ENCODE results near the gene PRKCE.

The PRKCE gene

GRCh38 chr2:46120792-46121555, 469.5 kb downstream of the PRKCE start:
- Histone ChIP-seq H3K27ac (ENCODE audit: low read length, poor library complexity, severe bottlenecking) (no peak overlapping the region), H4K91ac (ENCODE audit: low read length) (peak overlapping the region; percentile 39), H3K14ac (ENCODE audit: low read length in 2 of 2) (peak overlapping the region in 1 of 2 experiments; percentile 3), H4K8ac (ENCODE audit: low read length) (no peak overlapping the region), H2AFZ (ENCODE audit: low read depth, low read length) (no peak overlapping the region), H3K4me3 (ENCODE audit: insufficient read depth in 1 of 2, low read depth in 1 of 2, low read length in 2 of 2) (no peak overlapping the region), H3K27me3 (ENCODE audit: control insufficient read depth in 1 of 2, insufficient read depth in 1 of 2, low read length in 2 of 2) (no peaks in the 10 kb centered on the region), H3K4me2 (ENCODE audit: low read length, poor library complexity, severe bottlenecking) (no peak overlapping the region), H2BK120ac (ENCODE audit: low read depth, low read length) (no peak overlapping the region), H3K9ac (ENCODE audit: low read length) (no peak overlapping the region), H2AK5ac (ENCODE audit: low read length, severe bottlenecking) (peak overlapping the region; percentile 54), H3K4ac (ENCODE audit: low read depth in 1 of 2, low read length in 2 of 2) (no peak overlapping the region), H3K79me1 (replicated peaks; ENCODE audit: low read length, poor library complexity, severe bottlenecking) (peaks cover 6% of the 10 kb centered on the region), H3K4me1 (ENCODE audit: control insufficient read depth, insufficient read depth, low read depth, low read length) (peaks cover 4% of the 10 kb centered on the region), H2BK12ac (ENCODE audit: low read length in 2 of 2) (peak overlapping the region in 1 of 2 experiments; percentile 18), H2BK5ac (ENCODE audit: low read depth, low read length, poor library complexity, severe bottlenecking) (no peak overlapping the region), H3K23ac (ENCODE audit: low read length in 2 of 2) (peak overlapping the region in 1 of 2 experiments; percentile 79), H3K9me3 (ENCODE audit: control insufficient read depth, low read length) (no peaks in the 10 kb centered on the region), H3K36me3 (ENCODE audit: control insufficient read depth in 1 of 2, insufficient read depth in 2 of 2, low read depth in 1 of 2, low read length in 2 of 2) (no peaks in the 10 kb centered on the region), H2BK15ac (ENCODE audit: low read depth, poor library complexity, severe bottlenecking) (no peak overlapping the region), H3K18ac (ENCODE audit: low read depth in 1 of 2, low read length in 2 of 2) (peak overlapping the region in 1 of 2 experiments; percentile 30)
- no peak for DNase-seq
- 65% methylated on average over 5 of the region's 5 CpGs for WGBS

DNA sequence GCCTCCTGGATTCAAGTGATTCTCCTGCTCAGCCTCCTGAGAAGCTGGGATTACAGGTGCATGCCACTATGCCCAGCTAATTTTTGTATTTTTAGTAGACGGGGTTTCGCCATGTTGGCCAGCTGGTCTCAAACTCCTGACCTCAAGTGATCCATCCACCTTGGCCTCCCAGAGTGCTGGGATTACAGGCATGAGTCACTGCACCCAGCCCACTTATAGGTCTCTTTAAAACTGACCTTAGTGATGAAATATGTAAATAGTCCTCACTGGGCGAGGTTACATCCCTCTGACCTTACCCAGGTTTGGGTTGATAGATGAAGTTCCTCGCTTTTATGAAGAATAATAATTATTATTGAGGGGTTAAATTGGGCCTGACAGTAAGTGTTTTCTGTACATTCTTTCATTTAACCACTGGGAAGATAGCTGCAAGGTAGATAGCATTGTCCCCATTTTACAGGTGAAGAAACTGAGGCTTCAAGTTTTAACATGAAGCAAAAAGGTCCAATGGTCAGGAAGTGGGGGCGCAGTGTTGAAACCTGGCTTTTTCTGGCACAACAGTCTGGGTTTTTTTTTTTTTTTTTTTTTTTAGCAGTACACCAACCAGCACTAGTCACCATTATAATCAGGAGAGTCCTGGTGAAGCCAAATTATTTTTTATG, 471.0 kb downstream of the PRKCE start:
- H3K36me3 ChIP-seq (ENCODE audit: control insufficient read depth in 1 of 2, insufficient read depth in 2 of 2, low read depth in 1 of 2, low read length in 2 of 2), result peaks cover 0 to 5% of the 10 kb centered on the region in 2 experiments
- H2BK5ac ChIP-seq (ENCODE audit: low read depth, low read length, poor library complexity, severe bottlenecking), result no peak overlapping the region
- H3K4me2 ChIP-seq (ENCODE audit: low read length, poor library complexity, severe bottlenecking), result no peak overlapping the region
- no peak overlapping the region for H2BK15ac ChIP-seq (ENCODE audit: low read depth, poor library complexity, severe bottlenecking)
- no peak overlapping the region for H4K91ac ChIP-seq (ENCODE audit: low read length)
- H2BK120ac ChIP-seq (ENCODE audit: low read depth, low read length), result no peak overlapping the region
- H3K4me1 ChIP-seq (ENCODE audit: control insufficient read depth, insufficient read depth, low read depth, low read length), result peaks cover 2% of the 10 kb centered on the region
- no peak overlapping the region for H3K27ac ChIP-seq (ENCODE audit: low read length, poor library complexity, severe bottlenecking)
- peak; percentile 50 for DNase-seq
- no peak overlapping the region for H3K4ac ChIP-seq (ENCODE audit: low read depth in 1 of 2, low read length in 2 of 2)
- no peak overlapping the region for H2AFZ ChIP-seq (ENCODE audit: low read depth, low read length)
- H3K79me1 ChIP-seq (replicated peaks; ENCODE audit: low read length, poor library complexity, severe bottlenecking), result peaks cover 6% of the 10 kb centered on the region
- H3K27me3 ChIP-seq (ENCODE audit: control insufficient read depth in 1 of 2, insufficient read depth in 1 of 2, low read length in 2 of 2), result no peaks in the 10 kb centered on the region
- H3K9me3 ChIP-seq (ENCODE audit: control insufficient read depth, low read length), result no peaks in the 10 kb centered on the region
- no peak overlapping the region for H3K18ac ChIP-seq (ENCODE audit: low read depth in 1 of 2, low read length in 2 of 2)
- no peak overlapping the region for H3K14ac ChIP-seq (ENCODE audit: low read length in 2 of 2)
- H2AK5ac ChIP-seq (ENCODE audit: low read length, severe bottlenecking), result no peak overlapping the region
- no peak overlapping the region for H3K23ac ChIP-seq (ENCODE audit: low read length in 2 of 2)
- H4K8ac ChIP-seq (ENCODE audit: low read length), result no peak overlapping the region
- H3K9ac ChIP-seq (ENCODE audit: low read length), result no peak overlapping the region
- WGBS, result 68% methylated on average over 4 of the region's 5 CpGs
- no peak overlapping the region for H2BK12ac ChIP-seq (ENCODE audit: low read length in 2 of 2)
- no peak overlapping the region for H3K4me3 ChIP-seq (ENCODE audit: insufficient read depth in 1 of 2, low read depth in 1 of 2, low read length in 2 of 2)

DNA sequence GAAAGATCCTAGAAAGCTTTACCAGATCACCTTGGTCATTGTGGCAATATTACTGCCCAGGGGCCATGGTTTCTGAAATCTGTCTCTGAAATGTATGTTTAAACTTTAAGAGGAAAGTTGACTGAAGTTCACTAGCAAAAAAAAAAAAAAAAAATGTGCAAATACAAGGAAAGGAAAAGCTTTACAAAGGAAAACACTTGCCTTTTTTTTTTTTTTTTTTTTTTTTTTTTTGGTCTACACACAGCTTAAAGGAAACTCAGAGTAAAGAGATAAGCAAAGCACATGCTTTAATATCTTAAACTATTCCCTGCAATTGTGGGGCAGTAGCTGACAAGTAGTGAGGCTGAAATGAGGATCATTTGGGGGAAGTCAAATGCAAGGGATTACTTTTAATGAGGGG, 471.5 kb downstream of the PRKCE start:
- no peak for DNase-seq
- Histone ChIP-seq H3K18ac (ENCODE audit: low read depth in 1 of 2, low read length in 2 of 2) (no peak overlapping the region), H3K27me3 (ENCODE audit: control insufficient read depth in 1 of 2, insufficient read depth in 1 of 2, low read length in 2 of 2) (no peaks in the 10 kb centered on the region), H3K9me3 (ENCODE audit: control insufficient read depth, low read length) (no peaks in the 10 kb centered on the region), H2BK5ac (ENCODE audit: low read depth, low read length, poor library complexity, severe bottlenecking) (no peak overlapping the region), H3K14ac (ENCODE audit: low read length in 2 of 2) (no peak overlapping the region), H3K4me3 (ENCODE audit: insufficient read depth in 1 of 2, low read depth in 1 of 2, low read length in 2 of 2) (no peak overlapping the region), H4K8ac (ENCODE audit: low read length) (no peak overlapping the region), H3K27ac (ENCODE audit: low read length, poor library complexity, severe bottlenecking) (no peak overlapping the region), H3K9ac (ENCODE audit: low read length) (no peak overlapping the region), H3K79me1 (replicated peaks; ENCODE audit: low read length, poor library complexity, severe bottlenecking) (peaks cover 6% of the 10 kb centered on the region), H2AFZ (ENCODE audit: low read depth, low read length) (no peak overlapping the region), H4K91ac (ENCODE audit: low read length) (no peak overlapping the region), H3K4ac (ENCODE audit: low read depth in 1 of 2, low read length in 2 of 2) (no peak overlapping the region), H3K4me1 (ENCODE audit: control insufficient read depth, insufficient read depth, low read depth, low read length) (peaks cover 2% of the 10 kb centered on the region), H3K36me3 (ENCODE audit: control insufficient read depth in 1 of 2, insufficient read depth in 2 of 2, low read depth in 1 of 2, low read length in 2 of 2) (peaks cover 0 to 5% of the 10 kb centered on the region in 2 experiments), H2BK12ac (ENCODE audit: low read length in 2 of 2) (no peak overlapping the region), H2BK120ac (ENCODE audit: low read depth, low read length) (no peak overlapping the region), H2AK5ac (ENCODE audit: low read length, severe bottlenecking) (no peak overlapping the region), H3K4me2 (ENCODE audit: low read length, poor library complexity, severe bottlenecking) (no peak overlapping the region), H2BK15ac (ENCODE audit: low read depth, poor library complexity, severe bottlenecking) (no peak overlapping the region), H3K23ac (ENCODE audit: low read length in 2 of 2) (no peak overlapping the region)

GRCh38 chr2:46125798-46126197, 474.3 kb downstream of the PRKCE start:
- DNase-seq, result no peak
- no peak overlapping the region for H2AFZ ChIP-seq (ENCODE audit: low read depth, low read length)
- no peak overlapping the region for H3K9ac ChIP-seq (ENCODE audit: low read length)
- no peak overlapping the region for H2BK5ac ChIP-seq (ENCODE audit: low read depth, low read length, poor library complexity, severe bottlenecking)
- H4K8ac ChIP-seq (ENCODE audit: low read length), result no peak overlapping the region
- H3K4ac ChIP-seq (ENCODE audit: low read depth in 1 of 2, low read length in 2 of 2), result no peak overlapping the region
- peak overlapping the region in 1 of 2 experiments; percentile 15 for H2BK12ac ChIP-seq (ENCODE audit: low read length in 2 of 2)
- no peak overlapping the region for H3K23ac ChIP-seq (ENCODE audit: low read length in 2 of 2)
- no peak overlapping the region for H3K4me2 ChIP-seq (ENCODE audit: low read length, poor library complexity, severe bottlenecking)
- no peak overlapping the region for H2AK5ac ChIP-seq (ENCODE audit: low read length, severe bottlenecking)
- peaks cover 2% of the 10 kb centered on the region for H3K4me1 ChIP-seq (ENCODE audit: control insufficient read depth, insufficient read depth, low read depth, low read length)
- H3K36me3 ChIP-seq (ENCODE audit: control insufficient read depth in 1 of 2, insufficient read depth in 2 of 2, low read depth in 1 of 2, low read length in 2 of 2), result peaks cover 0 to 5% of the 10 kb centered on the region in 2 experiments
- H3K14ac ChIP-seq (ENCODE audit: low read length in 2 of 2), result no peak overlapping the region
- H3K27ac ChIP-seq (ENCODE audit: low read length, poor library complexity, severe bottlenecking), result no peak overlapping the region
- H2BK120ac ChIP-seq (ENCODE audit: low read depth, low read length), result no peak overlapping the region
- no peak overlapping the region for H3K4me3 ChIP-seq (ENCODE audit: insufficient read depth in 1 of 2, low read depth in 1 of 2, low read length in 2 of 2)
- H3K79me1 ChIP-seq (replicated peaks; ENCODE audit: low read length, poor library complexity, severe bottlenecking), result peaks cover 8% of the 10 kb centered on the region
- H3K9me3 ChIP-seq (ENCODE audit: control insufficient read depth, low read length), result no peaks in the 10 kb centered on the region
- H4K91ac ChIP-seq (ENCODE audit: low read length), result no peak overlapping the region
- WGBS, result 97% methylated on average over 4 of the region's 4 CpGs
- H2BK15ac ChIP-seq (ENCODE audit: low read depth, poor library complexity, severe bottlenecking), result no peak overlapping the region
- no peaks in the 10 kb centered on the region for H3K27me3 ChIP-seq (ENCODE audit: control insufficient read depth in 1 of 2, insufficient read depth in 1 of 2, low read length in 2 of 2)
- no peak overlapping the region for H3K18ac ChIP-seq (ENCODE audit: low read depth in 1 of 2, low read length in 2 of 2)

Data from mesenchymal stem cell (in vitro differentiated cells and primary cell).